ENCODE measurements around the gene MARCHF5. TPM values are rescaled to one million over a fixed set of nuclear protein-coding genes. Genes with fewer than 3 reads are reported as not detected.

MARCHF5 gene
- total RNA-seq, 4 donors from 2014 or later: 10.2 to 19.2 (median 14.1) TPM

DNA sequence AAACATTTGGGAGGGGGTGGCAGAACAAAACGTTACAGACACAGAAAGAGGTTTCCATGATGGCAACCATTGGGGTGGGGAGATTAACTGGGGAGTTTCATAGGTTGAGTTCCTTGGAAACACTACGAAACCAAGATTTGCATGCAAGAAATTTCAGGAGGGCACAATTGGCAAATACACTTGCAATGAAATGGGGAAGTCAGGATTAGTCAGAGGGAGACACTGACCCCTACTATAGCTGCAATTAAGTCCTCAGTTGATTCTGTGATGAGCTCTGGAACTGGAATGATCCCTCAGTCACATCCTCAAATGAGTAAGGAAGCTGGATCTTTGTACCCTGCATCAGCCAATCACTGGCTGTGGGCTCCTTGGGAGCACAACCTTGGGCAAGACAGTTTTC lies 22.2 kb upstream of the MARCHF5 start:
- 80 to 85% methylated on average over 2 of the region's 2 CpGs for WGBS, 2 donors
- intact Hi-C loops (cut with DNase I; ENCODE audit: low total_unique reads): no loop called here
- no peak for TF ChIP-seq POLR2A (IDR thresholded peaks at IDR 0.05)
- TF ChIP-seq, protein P1, sequence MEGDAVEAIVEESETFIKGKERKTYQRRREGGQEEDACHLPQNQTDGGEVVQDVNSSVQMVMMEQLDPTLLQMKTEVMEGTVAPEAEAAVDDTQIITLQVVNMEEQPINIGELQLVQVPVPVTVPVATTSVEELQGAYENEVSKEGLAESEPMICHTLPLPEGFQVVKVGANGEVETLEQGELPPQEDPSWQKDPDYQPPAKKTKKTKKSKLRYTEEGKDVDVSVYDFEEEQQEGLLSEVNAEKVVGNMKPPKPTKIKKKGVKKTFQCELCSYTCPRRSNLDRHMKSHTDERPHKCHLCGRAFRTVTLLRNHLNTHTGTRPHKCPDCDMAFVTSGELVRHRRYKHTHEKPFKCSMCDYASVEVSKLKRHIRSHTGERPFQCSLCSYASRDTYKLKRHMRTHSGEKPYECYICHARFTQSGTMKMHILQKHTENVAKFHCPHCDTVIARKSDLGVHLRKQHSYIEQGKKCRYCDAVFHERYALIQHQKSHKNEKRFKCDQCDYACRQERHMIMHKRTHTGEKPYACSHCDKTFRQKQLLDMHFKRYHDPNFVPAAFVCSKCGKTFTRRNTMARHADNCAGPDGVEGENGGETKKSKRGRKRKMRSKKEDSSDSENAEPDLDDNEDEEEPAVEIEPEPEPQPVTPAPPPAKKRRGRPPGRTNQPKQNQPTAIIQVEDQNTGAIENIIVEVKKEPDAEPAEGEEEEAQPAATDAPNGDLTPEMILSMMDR (IDR thresholded peaks at IDR 0.05): no peak

DNA sequence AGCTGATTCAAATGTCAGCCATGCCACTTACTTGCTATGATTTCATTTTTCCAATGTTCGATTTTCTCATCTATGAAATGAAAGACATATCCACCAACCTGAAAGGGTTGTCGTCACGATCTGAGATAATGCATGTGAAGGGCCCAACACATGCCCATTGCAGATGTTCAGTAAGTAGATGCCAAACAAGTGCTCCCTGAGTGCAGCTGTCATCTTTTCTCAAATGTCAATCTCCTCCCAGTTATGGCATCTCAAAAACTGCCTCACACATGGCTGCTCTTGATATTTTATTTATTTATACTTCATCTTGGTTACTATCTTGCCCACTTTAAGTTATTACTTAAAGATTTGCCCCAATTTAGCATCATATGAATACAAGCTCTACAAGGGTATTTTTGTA lies 16.9 kb upstream of the MARCHF5 start:
- DNase-seq (ENCODE audit: low spot score in 2 of 2): no peak
- intact Hi-C loops (cut with DNase I; ENCODE audit: low total_unique reads): no loop called here
- TF ChIP-seq, protein P1 (IDR thresholded peaks at IDR 0.05): no peak
- TF ChIP-seq POLR2A (IDR thresholded peaks at IDR 0.05): no peak
- H3K4me3 ChIP-seq (ENCODE audit: low read depth, poor library complexity, severe bottlenecking): no peak overlapping the region
- WGBS, 2 donors: 88 to 94% methylated on average over 3 of the region's 3 CpGs

More for the DNA sequence above, 22.2 kb upstream of the MARCHF5 start:
- H3K4me3 ChIP-seq (ENCODE audit: low read depth, poor library complexity, severe bottlenecking): no peak overlapping the region
- no peak for DNase-seq (ENCODE audit: low spot score in 2 of 2)

DNA sequence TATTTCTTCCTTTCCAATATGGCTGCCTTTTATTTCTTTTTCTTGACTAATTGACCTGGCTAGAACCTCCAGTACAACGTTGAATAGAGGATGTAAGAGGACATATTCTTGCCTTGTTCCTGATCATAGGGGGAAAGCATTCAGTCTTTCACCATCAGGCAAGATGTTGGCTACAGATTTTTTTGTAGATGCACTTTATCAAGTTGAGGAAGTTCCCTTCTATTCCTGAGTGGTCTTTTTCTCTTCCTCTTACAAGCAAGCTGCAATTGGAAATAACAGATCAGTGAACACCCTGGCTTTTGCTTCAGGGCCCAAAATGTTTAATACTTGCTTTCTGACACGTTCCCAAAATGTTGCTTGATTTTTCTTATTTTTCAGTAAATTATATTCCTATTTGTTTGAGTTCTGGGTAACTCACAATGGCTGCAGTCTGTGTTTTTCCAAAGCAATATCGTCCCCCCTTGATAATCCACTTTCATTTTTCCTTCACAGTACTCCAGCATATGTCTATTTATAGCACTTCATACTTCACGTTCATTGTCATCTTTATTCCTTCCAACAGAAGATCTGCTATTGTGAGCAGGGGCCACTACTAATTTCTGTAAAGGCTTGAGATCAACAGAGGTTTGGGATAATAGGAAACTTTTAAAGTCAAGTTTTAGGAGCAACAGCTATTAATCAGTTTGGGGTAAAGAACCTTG lies 11.8 kb upstream of the MARCHF5 start:
- no peak for TF ChIP-seq POLR2A (IDR thresholded peaks at IDR 0.05)
- TF ChIP-seq, protein P1 (IDR thresholded peaks at IDR 0.05): no peak
- no peak overlapping the region for H3K4me3 ChIP-seq (ENCODE audit: low read depth, poor library complexity, severe bottlenecking)
- WGBS, 2 donors: 53 to 61% methylated on average over 4 of the region's 4 CpGs
- intact Hi-C loops (cut with DNase I; ENCODE audit: low total_unique reads): no loop called here
- DNase-seq (ENCODE audit: low spot score in 2 of 2): no peak

DNA sequence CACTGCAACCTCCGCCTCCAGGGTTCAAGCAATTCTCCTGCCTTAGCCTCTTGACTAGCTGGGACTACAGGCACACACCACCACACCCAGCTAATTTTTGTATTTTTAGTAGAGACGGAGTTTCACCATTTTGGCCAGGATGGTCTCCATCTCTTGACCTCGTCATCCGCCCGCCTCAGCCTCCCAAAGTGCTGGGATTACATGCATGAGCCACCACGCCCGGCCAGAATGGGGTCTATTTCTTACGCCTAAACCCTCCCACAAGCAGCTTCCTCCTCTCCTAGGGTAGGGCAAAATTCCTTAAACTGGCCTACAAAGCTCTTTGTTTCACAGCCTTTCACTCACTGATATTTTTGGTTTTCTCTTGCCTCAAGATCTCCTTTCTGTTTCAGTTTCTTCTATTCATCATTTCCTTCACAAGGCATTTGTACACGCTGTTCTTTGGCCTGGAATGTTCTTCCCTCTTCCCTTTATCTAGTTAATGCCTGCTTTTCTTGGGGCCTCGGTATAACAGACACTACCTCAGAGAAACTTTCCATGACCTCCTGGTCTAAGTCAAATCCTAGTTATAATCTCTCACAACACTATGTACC lies 6.8 kb upstream of the MARCHF5 start:
- DNase-seq (ENCODE audit: low spot score in 2 of 2): no peak
- intact Hi-C loops (cut with DNase I; ENCODE audit: low total_unique reads): no loop called here
- no peak overlapping the region for H3K4me3 ChIP-seq (ENCODE audit: low read depth, poor library complexity, severe bottlenecking)
- 86 to 88% methylated on average over 10 of the region's 10 CpGs for WGBS, 2 donors
- no peak for TF ChIP-seq POLR2A (IDR thresholded peaks at IDR 0.05)
- TF ChIP-seq, protein P1 (IDR thresholded peaks at IDR 0.05): no peak

DNA sequence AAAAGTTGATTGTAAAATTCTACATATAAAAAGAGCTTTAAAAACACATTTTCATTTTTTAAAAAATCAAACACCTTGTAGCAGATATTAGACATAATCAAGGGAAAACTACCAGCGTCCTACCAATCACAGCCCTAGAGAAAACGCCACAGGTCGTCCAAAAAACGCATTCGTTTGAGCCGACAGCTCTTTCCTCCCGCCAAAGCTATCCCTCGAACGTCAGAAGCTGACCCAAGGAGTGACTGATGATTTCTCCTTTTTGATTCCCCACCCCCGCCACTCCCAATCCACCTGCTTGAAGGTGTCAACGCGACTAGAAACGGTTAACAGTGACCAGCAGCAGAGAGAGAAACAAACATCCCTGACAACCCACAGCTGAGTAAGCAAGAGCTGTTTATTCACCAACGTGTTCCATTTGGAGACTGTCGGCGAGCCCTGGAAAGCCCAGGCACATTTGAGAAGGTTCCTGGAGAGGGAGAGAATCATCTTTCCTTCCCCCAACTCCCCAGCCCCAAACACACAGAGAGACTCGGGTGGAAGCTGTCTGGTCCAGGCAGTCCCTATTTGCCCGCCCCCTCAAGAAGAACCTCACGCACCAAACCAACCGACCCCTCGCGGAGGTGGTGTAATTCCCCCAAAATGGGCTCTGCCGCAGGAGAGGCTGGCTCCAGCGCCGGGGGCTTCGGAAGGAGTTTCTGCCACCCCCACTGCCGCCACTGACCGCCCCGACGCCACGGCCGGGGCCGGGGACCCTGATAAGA lies 711 bp upstream of the MARCHF5 start:
- intact Hi-C loops (cut with DNase I; ENCODE audit: low total_unique reads): no loop called here
- WGBS, 2 donors: 1% methylated on average over 33 of the region's 33 CpGs
- peak overlapping the region; percentile 94 for H3K4me3 ChIP-seq (ENCODE audit: low read depth, poor library complexity, severe bottlenecking)
- peak; percentile 32 to 90 for DNase-seq (ENCODE audit: low spot score in 2 of 2)
- no peak for TF ChIP-seq POLR2A (IDR thresholded peaks at IDR 0.05)
- TF ChIP-seq, protein P1 (IDR thresholded peaks at IDR 0.05): no peak

Data from lower leg skin (tissue), 4 donors.